ENCODE results near the gene KLKB1.

- TF ChIP-seq POLR2AphosphoS5 (IDR thresholded peaks at IDR 0.05) (no peak), CTCF (IDR thresholded peaks at IDR 0.05) (no peak), POLR2A (IDR thresholded peaks at IDR 0.05) (no peak), EP300 (IDR thresholded peaks at IDR 0.05; ENCODE audit: low read depth) (no peak)
Observed at GRCh38 chr4:186243331-186243730, 16.0 kb downstream of the KLKB1 start.

Data from transverse colon (tissue), 4 donors.